GM21529 (cell line): ENCODE measurements around the gene ELP2.
A peak's percentile ranks its signal among the peaks of the same experiment; 100 is the strongest.
"Not testable (repeated sequence)": the region's sequence is repeated elsewhere in the genome, so short reads cannot be mapped to it uniquely, and the experiment has no call there.

Source experiments
- ATAC-seq: cut with Tn5 transposase; IDR thresholded peaks from one replicate; pipeline ENCODE4 v1.9.1; 2021; ENCODE audit not compliant: unreplicated experiment

Gene ELP2

GRCh38 chr18:36157441-36157840 is 27.7 kb downstream of the ELP2 start:
- no peak for ATAC-seq

GRCh38 chr18:36158266-36158867 is 28.7 kb downstream of the ELP2 start:
- no peak for ATAC-seq

- ATAC-seq: no peak
Measured at GRCh38 chr18:36160959-36161371, 31.3 kb downstream of the ELP2 start.

GRCh38 chr18:36162981-36163380 is 33.3 kb downstream of the ELP2 start:
- no peak for ATAC-seq

GRCh38 chr18:36167692-36168218 is 38.1 kb downstream of the ELP2 start:
- no peak for ATAC-seq

GRCh38 chr18:36168296-36168695 is 38.6 kb downstream of the ELP2 start:
- ATAC-seq: not testable (repeated sequence)

GRCh38 chr18:36169938-36170337 is 40.2 kb downstream of the ELP2 start:
- ATAC-seq: no peak

- no peak for ATAC-seq
Measured at GRCh38 chr18:36175481-36175880, 45.8 kb downstream of the ELP2 start.

GRCh38 chr18:36176177-36176584 is 46.5 kb downstream of the ELP2 start:
- no peak for ATAC-seq

GRCh38 chr18:36176711-36177110 is 47.0 kb downstream of the ELP2 start:
- ATAC-seq: no peak

- no peak for ATAC-seq
Measured at GRCh38 chr18:36177913-36178312, 48.2 kb downstream of the ELP2 start.

- peak; percentile 47 for ATAC-seq
Measured at GRCh38 chr18:36179562-36180355, 50.1 kb downstream of the ELP2 start.

GRCh38 chr18:36181441-36181840 is 51.7 kb downstream of the ELP2 start:
- ATAC-seq: no peak

- ATAC-seq: no peak
Measured at GRCh38 chr18:36181898-36182506, 52.3 kb downstream of the ELP2 start.

- no peak for ATAC-seq
Measured at GRCh38 chr18:36183033-36183432, 53.3 kb downstream of the ELP2 start.

GRCh38 chr18:36183987-36184386 is 54.3 kb downstream of the ELP2 start:
- ATAC-seq: no peak

GRCh38 chr18:36185157-36185556 is 55.5 kb downstream of the ELP2 start:
- no peak for ATAC-seq

- ATAC-seq: no peak
Measured at GRCh38 chr18:36185901-36186460, 56.3 kb downstream of the ELP2 start.

- no peak for ATAC-seq
Measured at GRCh38 chr18:36186461-36187192, 56.9 kb downstream of the ELP2 start.

- ATAC-seq: peak; percentile 92
Measured at GRCh38 chr18:36187193-36187825, 57.6 kb downstream of the ELP2 start, which contains the start of gene MOCOS. TSS of gene MOCOS (plus strand) at chr18:36187497. CDS start at chr18:36187540, 43 bp downstream.
